ENCODE results near the gene C2. TPM values are rescaled to one million over a fixed set of nuclear protein-coding genes. Genes with fewer than 3 reads are reported as not detected.
A peak's percentile ranks its signal among the peaks of the same experiment; 100 is the strongest.
"Not testable (repeated sequence)": the region's sequence is repeated elsewhere in the genome, so short reads cannot be mapped to it uniquely, and the experiment has no call there.

C2 gene
- total and polyA plus RNA-seq, 4 donors = 5.6 to 46.6 (median 18.7) TPM

DNA sequence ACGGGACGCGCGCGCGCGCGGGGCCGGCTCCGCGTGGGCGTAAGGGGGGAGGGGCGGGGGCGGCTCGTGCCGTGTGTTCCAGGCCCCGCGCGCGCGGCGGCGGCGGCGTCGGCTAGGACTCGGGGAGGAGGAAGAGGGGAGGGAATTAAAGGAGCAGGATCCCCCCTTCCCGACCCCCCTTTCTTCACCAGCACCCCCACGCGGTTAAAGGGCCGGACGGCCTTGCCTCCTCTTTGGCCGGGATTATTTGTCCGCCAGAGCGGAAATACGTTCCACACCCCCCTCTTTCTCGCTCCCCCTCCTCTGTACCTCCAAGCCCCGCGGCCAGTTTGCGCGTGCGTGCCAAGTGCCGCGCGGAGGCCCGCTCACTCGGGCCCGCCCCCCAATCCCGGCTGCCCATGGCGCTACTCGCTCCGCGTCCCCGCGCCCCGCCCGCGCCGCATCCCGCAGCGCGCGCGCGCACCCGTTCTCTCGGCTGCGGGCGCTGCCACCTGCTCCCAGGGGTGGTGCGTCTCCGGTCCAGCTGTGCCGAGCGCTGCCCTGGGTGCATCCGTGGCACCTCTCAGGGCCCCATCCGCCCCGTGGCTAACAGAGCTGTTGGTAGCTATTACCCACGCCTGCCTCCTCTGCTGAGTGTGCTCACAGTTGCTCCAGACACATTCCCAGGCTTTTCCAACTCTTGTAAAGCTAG is 25.4 kb upstream of the C2 start, which contains the start of gene ZBTB12:
Gene ZBTB12 (minus strand): TSS at position 134 of the 691 bp plus-strand sequence. CDS start 781 bp downstream, outside the sequence.
- Histone ChIP-seq H3K27ac (ENCODE audit: low read depth in 1 of 2, low read length in 2 of 2) (peak within 1 kb of the TSS in 1 of 2 donors; percentile 56), H3K4me3 (ENCODE audit: low read length in 2 of 2) (peak within 1 kb of the TSS; percentile 79 to 87), H3K36me3 (ENCODE audit: control insufficient read depth in 1 of 2, insufficient read depth in 2 of 2, low read length in 1 of 2) (no peaks in the 10 kb centered on the region), H3K27me3 (ENCODE audit: control insufficient read depth in 1 of 2, insufficient read depth in 2 of 2, low read length in 1 of 2) (no peaks in the 10 kb centered on the region), H3K9me3 (ENCODE audit: control insufficient read depth, low read length) (no peaks in the 10 kb centered on the region), H3K4me1 (ENCODE audit: control insufficient read depth in 1 of 2, insufficient read depth in 2 of 2, low read length in 2 of 2) (no peaks in the 10 kb centered on the region)
- intact Hi-C loops (cut with DNase I) = loop anchor here (5.0 to 10.0 kb wide), 3 partner anchors 45 to 273 kb away; partner anchors contain the start of genes AGPAT1 (in 1 of the 2), CFB (in 1 of the 2) and RNF5 (in 1 of the 2)
- ATAC-seq (ENCODE audit: low FRiP score) (peak; percentile 89), DNase-seq (peak; percentile 93 to 95)
- WGBS, 2 donors = 0% methylated on average over 39 to 77 of the region's 77 CpGs

DNA sequence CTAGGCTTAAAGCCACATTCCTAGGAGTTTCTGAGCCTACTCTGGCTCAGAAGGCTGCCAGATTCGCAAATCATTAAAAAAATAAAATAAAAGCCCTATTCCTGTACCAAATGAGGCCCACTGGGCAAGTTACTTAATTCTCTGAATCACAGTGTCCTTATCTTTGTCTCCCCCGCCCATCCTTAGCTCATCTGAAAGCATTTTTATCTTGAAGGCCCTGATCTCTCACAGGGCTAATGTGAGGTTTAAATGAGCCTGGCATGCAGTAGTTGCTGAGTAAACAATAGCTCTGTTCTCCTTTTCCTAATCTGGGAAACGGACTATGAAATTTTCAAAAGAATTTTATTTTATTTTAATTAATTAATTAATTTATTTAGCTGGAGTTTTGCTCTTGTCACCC is 23.6 kb upstream of the C2 start:
- intact Hi-C loops (cut with DNase I) = loop anchor here (5.0 to 10.0 kb wide), 3 partner anchors 43 to 271 kb away; partner anchors contain the start of genes AGPAT1 (in 1 of the 2), CFB (in 1 of the 2) and RNF5 (in 1 of the 2)
- DNase-seq = no peak
- WGBS, 2 donors = 66 to 85% methylated on average over 3 of the region's 3 CpGs
- H3K27me3 ChIP-seq (ENCODE audit: control insufficient read depth in 1 of 2, insufficient read depth in 2 of 2, low read length in 1 of 2) = no peaks in the 10 kb centered on the region
- no peaks in the 10 kb centered on the region for H3K4me1 ChIP-seq (ENCODE audit: control insufficient read depth in 1 of 2, insufficient read depth in 2 of 2, low read length in 2 of 2)
- H3K27ac ChIP-seq (ENCODE audit: low read depth in 1 of 2, low read length in 2 of 2) = no peak overlapping the region
- H3K9me3 ChIP-seq (ENCODE audit: control insufficient read depth, low read length) = no peaks in the 10 kb centered on the region
- H3K36me3 ChIP-seq (ENCODE audit: control insufficient read depth in 1 of 2, insufficient read depth in 2 of 2, low read length in 1 of 2) = no peaks in the 10 kb centered on the region
- no peak for ATAC-seq (ENCODE audit: low FRiP score)
- H3K4me3 ChIP-seq (ENCODE audit: low read length in 2 of 2) = no peak overlapping the region

DNA sequence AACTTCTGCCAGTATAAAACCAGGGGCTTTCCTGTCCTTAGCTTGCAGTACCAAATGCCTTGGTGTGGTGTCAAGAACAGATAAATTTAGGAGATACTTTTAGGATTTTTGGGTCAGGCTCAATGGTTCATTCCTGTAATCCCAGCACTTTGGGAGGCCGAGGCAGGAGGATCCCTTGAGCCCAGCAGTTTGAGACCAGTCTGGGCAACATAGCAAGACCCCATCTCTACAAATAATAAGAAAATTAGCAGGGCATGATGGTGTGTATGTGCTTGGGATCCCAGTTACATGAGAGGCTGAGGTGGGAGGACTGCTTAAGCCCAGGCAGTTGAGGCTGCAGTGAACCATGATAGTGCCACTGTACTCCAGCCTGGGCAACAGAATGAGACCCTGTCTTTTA is 22.5 kb upstream of the C2 start:
- H3K36me3 ChIP-seq (ENCODE audit: control insufficient read depth in 1 of 2, insufficient read depth in 2 of 2, low read length in 1 of 2) = no peaks in the 10 kb centered on the region

GRCh38 chr6:31906122-31906521 is 21.4 kb upstream of the C2 start:
- Histone ChIP-seq H3K9me3 (ENCODE audit: control insufficient read depth, low read length) (no peaks in the 10 kb centered on the region), H3K27ac (ENCODE audit: low read depth in 1 of 2, low read length in 2 of 2) (no peak overlapping the region), H3K36me3 (ENCODE audit: control insufficient read depth in 1 of 2, insufficient read depth in 2 of 2, low read length in 1 of 2) (no peaks in the 10 kb centered on the region), H3K4me1 (ENCODE audit: control insufficient read depth in 1 of 2, insufficient read depth in 2 of 2, low read length in 2 of 2) (no peaks in the 10 kb centered on the region), H3K27me3 (ENCODE audit: control insufficient read depth in 1 of 2, insufficient read depth in 2 of 2, low read length in 1 of 2) (no peaks in the 10 kb centered on the region), H3K4me3 (ENCODE audit: low read length in 2 of 2) (no peak overlapping the region)
- no peak for ATAC-seq (ENCODE audit: low FRiP score)
- intact Hi-C loops (cut with DNase I) = loop anchor here in 1 of 2 donors (10.0 kb wide), 1 partner anchor 269 kb away; the partner anchor contains the start of genes AGPAT1 and RNF5
- 18 to 20% methylated on average over 4 of the region's 4 CpGs for WGBS, 2 donors
- DNase-seq = peak in 1 of 2 donors; percentile 31

More for the DNA sequence above, 22.5 kb upstream of the C2 start:
- ATAC-seq (ENCODE audit: low FRiP score) (no peak), DNase-seq (no peak)
- 93 to 95% methylated on average over 1 of the region's 1 CpG for whole genome bisulfite sequencing, 2 donors
- intact Hi-C loops (cut with DNase I) = loop anchor here in 1 of 2 donors (10.0 kb wide), 1 partner anchor 270 kb away; the partner anchor contains the start of genes AGPAT1 and RNF5
- Histone ChIP-seq H3K27ac (ENCODE audit: low read depth in 1 of 2, low read length in 2 of 2) (no peak overlapping the region), H3K27me3 (ENCODE audit: control insufficient read depth in 1 of 2, insufficient read depth in 2 of 2, low read length in 1 of 2) (no peaks in the 10 kb centered on the region), H3K4me3 (ENCODE audit: low read length in 2 of 2) (no peak overlapping the region), H3K9me3 (ENCODE audit: control insufficient read depth, low read length) (no peaks in the 10 kb centered on the region), H3K4me1 (ENCODE audit: control insufficient read depth in 1 of 2, insufficient read depth in 2 of 2, low read length in 2 of 2) (no peaks in the 10 kb centered on the region)

DNA sequence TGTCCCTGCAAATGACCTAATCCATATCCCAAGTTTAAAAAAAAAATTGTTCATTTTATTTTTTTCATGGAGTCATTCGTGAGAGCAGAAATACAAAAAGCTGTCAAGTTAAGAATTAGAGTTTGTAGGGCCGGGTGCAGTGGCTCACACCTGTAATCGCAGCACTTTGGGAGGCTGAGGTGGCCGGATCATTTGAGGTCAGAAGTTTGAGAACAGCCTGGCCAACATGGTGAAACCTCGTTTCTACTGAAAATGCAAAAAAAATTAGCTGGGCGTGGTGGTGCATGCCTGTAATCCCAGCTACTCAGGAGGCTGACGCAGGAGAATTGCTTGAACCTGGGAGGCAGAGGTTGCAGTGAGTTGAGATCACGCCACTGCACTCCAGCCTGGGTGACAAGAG is 20.8 kb upstream of the C2 start:
- not testable (repeated sequence) for ATAC-seq (ENCODE audit: low FRiP score); H3K9me3 ChIP-seq (ENCODE audit: control insufficient read depth, low read length); H3K36me3 ChIP-seq (ENCODE audit: control insufficient read depth in 1 of 2, insufficient read depth in 2 of 2, low read length in 1 of 2); H3K4me3 ChIP-seq (ENCODE audit: low read length in 2 of 2); H3K27me3 ChIP-seq (ENCODE audit: control insufficient read depth in 1 of 2, insufficient read depth in 2 of 2, low read length in 1 of 2); H3K27ac ChIP-seq (ENCODE audit: low read depth in 1 of 2, low read length in 2 of 2); H3K4me1 ChIP-seq (ENCODE audit: control insufficient read depth in 1 of 2, insufficient read depth in 2 of 2, low read length in 2 of 2)
- WGBS, 2 donors = 73 to 77% methylated on average over 8 of the region's 8 CpGs
- DNase-seq = peak in 1 of 2 donors; percentile 5
- intact Hi-C loops (cut with DNase I) = loop anchor here in 1 of 2 donors (10.0 kb wide), 1 partner anchor 268 kb away; the partner anchor contains the start of genes AGPAT1 and RNF5

- Histone ChIP-seq H3K9me3 (ENCODE audit: control insufficient read depth, low read length) (no peaks in the 10 kb centered on the region), H3K27me3 (ENCODE audit: control insufficient read depth in 1 of 2, insufficient read depth in 2 of 2, low read length in 1 of 2) (no peaks in the 10 kb centered on the region), H3K27ac (ENCODE audit: low read depth in 1 of 2, low read length in 2 of 2) (no peak overlapping the region), H3K36me3 (ENCODE audit: control insufficient read depth in 1 of 2, insufficient read depth in 2 of 2, low read length in 1 of 2) (no peaks in the 10 kb centered on the region), H3K4me3 (ENCODE audit: low read length in 2 of 2) (no peak overlapping the region), H3K4me1 (ENCODE audit: control insufficient read depth in 1 of 2, insufficient read depth in 2 of 2, low read length in 2 of 2) (no peaks in the 10 kb centered on the region)
- ATAC-seq (ENCODE audit: low FRiP score) = no peak
- WGBS, 2 donors = 63 to 67% methylated on average over 7 of the region's 7 CpGs
- intact Hi-C loops (cut with DNase I) = loop anchor here in 1 of 2 donors (10.0 kb wide), 1 partner anchor 268 kb away; the partner anchor contains the start of genes AGPAT1 and RNF5
- peak in 1 of 2 donors; percentile 46 for DNase-seq
Measured at GRCh38 chr6:31907158-31907813, 20.2 kb upstream of the C2 start.

- 83 to 84% methylated on average over 5 of the region's 5 CpGs for WGBS, 2 donors
- not testable (repeated sequence) for ATAC-seq (ENCODE audit: low FRiP score); H3K9me3 ChIP-seq (ENCODE audit: control insufficient read depth, low read length); H3K27me3 ChIP-seq (ENCODE audit: control insufficient read depth in 1 of 2, insufficient read depth in 2 of 2, low read length in 1 of 2); H3K4me3 ChIP-seq (ENCODE audit: low read length in 2 of 2); H3K36me3 ChIP-seq (ENCODE audit: control insufficient read depth in 1 of 2, insufficient read depth in 2 of 2, low read length in 1 of 2); DNase-seq; H3K4me1 ChIP-seq (ENCODE audit: control insufficient read depth in 1 of 2, insufficient read depth in 2 of 2, low read length in 2 of 2); H3K27ac ChIP-seq (ENCODE audit: low read depth in 1 of 2, low read length in 2 of 2)
- intact Hi-C loops (cut with DNase I) = loop anchor here in 1 of 2 donors (10.0 kb wide), 1 partner anchor 267 kb away; the partner anchor contains the start of genes AGPAT1 and RNF5
Measured at GRCh38 chr6:31908255-31908654, 19.3 kb upstream of the C2 start.

- DNase-seq (no peak), ATAC-seq (ENCODE audit: low FRiP score) (no peak)
- 49 to 51% methylated on average over 4 of the region's 4 CpGs for WGBS, 2 donors
- no peaks in the 10 kb centered on the region for H3K4me1 ChIP-seq (ENCODE audit: control insufficient read depth in 1 of 2, insufficient read depth in 2 of 2, low read length in 2 of 2)
- intact Hi-C loops (cut with DNase I) = loop anchor here in 1 of 2 donors (10.0 kb wide), 1 partner anchor 266 kb away; the partner anchor contains the start of genes AGPAT1 and RNF5
- no peak overlapping the region for H3K4me3 ChIP-seq (ENCODE audit: low read length in 2 of 2)
- no peaks in the 10 kb centered on the region for H3K36me3 ChIP-seq (ENCODE audit: control insufficient read depth in 1 of 2, insufficient read depth in 2 of 2, low read length in 1 of 2)
- no peaks in the 10 kb centered on the region for H3K9me3 ChIP-seq (ENCODE audit: control insufficient read depth, low read length)
- H3K27ac ChIP-seq (ENCODE audit: low read depth in 1 of 2, low read length in 2 of 2) = no peak overlapping the region
- H3K27me3 ChIP-seq (ENCODE audit: control insufficient read depth in 1 of 2, insufficient read depth in 2 of 2, low read length in 1 of 2) = no peaks in the 10 kb centered on the region
Measured at GRCh38 chr6:31908791-31909190, 18.7 kb upstream of the C2 start.
